IMR-90 (cell line): Measurements from ENCODE around the gene IGSF8.

Source experiments
- BHLHE40 ChIP-seq: fragments of 150-350 bp; IDR thresholded peaks from 2 replicates; pipeline ENCODE4 v1.6.1; 2016; ENCODE audit warnings: mild to moderate bottlenecking, low read depth, low read length
- CHD1 ChIP-seq: IDR thresholded peaks from 2 replicates; pipeline ENCODE4 v1.6.1; 2012; ENCODE audit warnings: low read depth, low read length, improper control_type of control experiment
- CTCF ChIP-seq: conservative IDR thresholded peaks from 2 replicates; pipeline ENCODE4 v1.5.1; 2012; ENCODE audit warnings: mild to moderate bottlenecking, low read depth, low read length, improper control_type of control experiment
- MAFK ChIP-seq: IDR thresholded peaks from 2 replicates; pipeline ENCODE4 v1.6.1; 2012; ENCODE audit warnings: low read depth, low read length, improper control_type of control experiment
- MAZ ChIP-seq: IDR thresholded peaks from 2 replicates; pipeline ENCODE4 v1.6.1; 2012; ENCODE audit warnings: low read depth, mild to moderate bottlenecking, low read length, improper control_type of control experiment, moderate library complexity, borderline replicate concordance
- MXI1 ChIP-seq: IDR thresholded peaks from 2 replicates; pipeline ENCODE4 v1.6.1; 2012; ENCODE audit warnings: low read depth, mild to moderate bottlenecking, low read length, moderate library complexity, borderline replicate concordance
- POLR2A ChIP-seq: IDR thresholded peaks from 2 replicates; pipeline ENCODE4 v1.6.1; 2012; ENCODE audit warnings: mild to moderate bottlenecking, low read depth, low read length
- RAD21 ChIP-seq: IDR thresholded peaks from 2 replicates; pipeline ENCODE4 v1.6.1; 2012; ENCODE audit warnings: low read length, improper control_type of control experiment
- RFX5 ChIP-seq: IDR thresholded peaks from 2 replicates; pipeline ENCODE4 v1.8.0; 2012; ENCODE audit warnings: low read depth, mild to moderate bottlenecking, low read length, moderate library complexity
- SMC3 ChIP-seq: fragments of 150-350 bp; IDR thresholded peaks from 2 replicates; pipeline ENCODE4 v1.6.1; 2016; ENCODE audit warnings: low read depth, mild to moderate bottlenecking, antibody characterized with exemption, low read length, moderate library complexity
- TF ChIP-seq, protein P1 (sequence below): fragments of 150-350 bp; IDR thresholded peaks from 2 replicates; pipeline ENCODE4 v1.6.1; 2017; ENCODE audit warnings: mild to moderate bottlenecking, antibody characterized with exemption, low read length, low read depth
- TF ChIP-seq, protein P2 (sequence below): fragments of 150-350 bp; IDR thresholded peaks from 2 replicates; pipeline ENCODE4 v1.6.1; 2016; ENCODE audit warnings: low read depth, mild to moderate bottlenecking, low read length, moderate library complexity, borderline replicate concordance

- TF ChIP-seq CTCF (no peak), CHD1 (no peak), RAD21 (no peak), MXI1 (no peak), SMC3 (no peak), POLR2A (no peak), BHLHE40 (no peak), RFX5 (no peak), MAZ (no peak), MAFK (no peak)
- TF ChIP-seq, protein P1, sequence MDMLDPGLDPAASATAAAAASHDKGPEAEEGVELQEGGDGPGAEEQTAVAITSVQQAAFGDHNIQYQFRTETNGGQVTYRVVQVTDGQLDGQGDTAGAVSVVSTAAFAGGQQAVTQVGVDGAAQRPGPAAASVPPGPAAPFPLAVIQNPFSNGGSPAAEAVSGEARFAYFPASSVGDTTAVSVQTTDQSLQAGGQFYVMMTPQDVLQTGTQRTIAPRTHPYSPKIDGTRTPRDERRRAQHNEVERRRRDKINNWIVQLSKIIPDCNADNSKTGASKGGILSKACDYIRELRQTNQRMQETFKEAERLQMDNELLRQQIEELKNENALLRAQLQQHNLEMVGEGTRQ: no peak
- TF ChIP-seq, protein P2, sequence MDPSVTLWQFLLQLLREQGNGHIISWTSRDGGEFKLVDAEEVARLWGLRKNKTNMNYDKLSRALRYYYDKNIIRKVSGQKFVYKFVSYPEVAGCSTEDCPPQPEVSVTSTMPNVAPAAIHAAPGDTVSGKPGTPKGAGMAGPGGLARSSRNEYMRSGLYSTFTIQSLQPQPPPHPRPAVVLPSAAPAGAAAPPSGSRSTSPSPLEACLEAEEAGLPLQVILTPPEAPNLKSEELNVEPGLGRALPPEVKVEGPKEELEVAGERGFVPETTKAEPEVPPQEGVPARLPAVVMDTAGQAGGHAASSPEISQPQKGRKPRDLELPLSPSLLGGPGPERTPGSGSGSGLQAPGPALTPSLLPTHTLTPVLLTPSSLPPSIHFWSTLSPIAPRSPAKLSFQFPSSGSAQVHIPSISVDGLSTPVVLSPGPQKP: no peak
Measured at GRCh38 chr1:160105155-160105554, 6.7 kb upstream of the IGSF8 start.
